AG08395 (cell line): ENCODE results near the gene CCM2.
A peak's percentile ranks its signal among the peaks of the same experiment; 100 is the strongest.
"Not testable (repeated sequence)": the region's sequence is repeated elsewhere in the genome, so short reads cannot be mapped to it uniquely, and the experiment has no call there.

ENCODE experiments used
- DNase-seq: peaks from one replicate; pipeline ENCODE4 v3.0.0; 2012; ENCODE audit warnings: mixed read lengths, low spot score

CCM2 gene

DNA sequence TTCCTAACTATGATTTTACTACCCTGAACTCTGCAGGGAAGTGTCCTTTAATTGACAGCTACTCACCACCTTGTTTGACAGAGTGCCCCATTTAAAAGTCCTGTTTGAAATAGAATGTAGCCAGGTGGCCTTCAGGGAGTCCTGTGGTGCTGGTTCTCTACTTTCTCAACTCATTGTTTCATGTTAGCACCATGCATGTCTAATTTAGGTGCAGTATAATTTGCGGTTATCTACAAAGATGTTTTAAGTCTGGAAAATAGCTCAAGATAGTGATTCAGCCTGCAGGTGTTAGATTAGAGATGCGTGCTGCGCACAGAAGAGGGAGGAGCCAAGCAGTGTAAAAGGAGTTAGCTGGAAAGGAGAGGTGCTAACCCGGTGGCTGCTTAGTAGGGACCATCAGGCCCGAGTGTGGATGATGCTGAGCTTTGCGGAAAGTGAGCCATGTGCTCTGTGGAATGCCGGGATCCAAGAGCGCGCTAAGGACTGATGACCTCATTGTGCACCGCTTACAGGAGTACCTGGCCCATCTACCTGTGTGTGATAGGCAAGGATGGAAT is 1.2 kb downstream of the CCM2 start:
- no peak for DNase-seq

DNA sequence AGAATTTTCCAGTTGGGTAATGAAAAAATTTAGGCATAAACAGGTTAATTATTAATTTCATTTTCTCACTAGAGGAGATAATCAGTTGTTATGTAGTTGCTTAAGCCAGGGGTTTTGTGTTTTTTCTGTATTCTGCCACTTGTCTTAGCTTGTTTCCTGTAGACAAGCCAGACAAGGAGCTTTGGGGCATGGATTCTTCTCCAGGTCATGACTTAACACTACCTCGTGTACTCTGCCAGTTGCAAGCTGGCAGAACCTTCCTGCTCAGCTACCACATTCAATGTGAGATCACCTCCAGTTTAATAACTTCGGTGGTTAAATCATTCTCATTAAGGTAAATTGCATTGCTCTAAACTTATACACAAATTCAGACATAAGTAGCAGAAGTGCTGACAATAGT is 1.8 kb downstream of the CCM2 start:
- DNase-seq = no peak

- DNase-seq = no peak
Measured at GRCh38 chr7:45003789-45004188, 3.8 kb downstream of the CCM2 start.

DNA sequence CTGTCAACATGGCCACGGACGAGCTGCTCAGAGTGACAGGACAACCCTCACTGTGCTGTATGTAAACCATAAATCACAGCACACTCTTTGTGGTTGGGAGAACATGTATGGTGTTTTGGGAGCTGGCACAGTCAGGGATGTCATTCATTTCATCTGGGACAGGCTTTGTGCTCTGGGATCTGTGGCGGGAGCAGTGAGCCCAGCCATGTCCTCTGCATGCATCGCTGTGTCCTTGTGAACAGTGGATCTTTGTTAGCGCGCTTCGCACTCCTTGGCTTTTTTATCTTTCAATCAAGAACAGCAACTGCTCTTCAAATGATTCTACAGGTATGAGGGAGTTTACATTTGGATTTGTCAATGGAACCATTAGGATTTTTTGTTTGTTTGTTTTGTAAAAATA is 7.1 kb downstream of the CCM2 start:
- DNase-seq = no peak

GRCh38 chr7:45007571-45008328 is 7.7 kb downstream of the CCM2 start:
- no peak for DNase-seq

GRCh38 chr7:45013465-45013967 is 13.5 kb downstream of the CCM2 start:
- DNase-seq = no peak

GRCh38 chr7:45015313-45015712 is 15.3 kb downstream of the CCM2 start:
- no peak for DNase-seq

DNA sequence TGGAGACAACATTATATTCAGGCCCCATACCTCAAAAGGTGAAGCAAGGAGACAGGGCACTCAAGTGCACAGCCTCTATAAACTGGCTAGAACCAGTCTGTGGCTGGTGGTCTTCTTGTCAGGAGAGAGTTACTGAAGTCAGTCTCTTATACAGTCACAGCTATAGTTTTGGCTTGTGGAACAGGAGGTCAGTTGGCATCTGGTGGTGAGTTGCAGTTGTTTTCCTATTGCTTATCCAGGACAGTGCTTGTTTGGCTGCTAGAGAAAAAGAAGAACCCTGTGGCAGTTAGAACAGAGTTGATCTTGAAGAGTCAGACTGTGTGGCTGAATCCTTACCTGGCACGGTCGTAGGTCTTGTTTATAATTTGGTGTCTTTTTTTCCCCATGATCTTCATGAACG is 17.3 kb downstream of the CCM2 start:
- no peak for DNase-seq

DNA sequence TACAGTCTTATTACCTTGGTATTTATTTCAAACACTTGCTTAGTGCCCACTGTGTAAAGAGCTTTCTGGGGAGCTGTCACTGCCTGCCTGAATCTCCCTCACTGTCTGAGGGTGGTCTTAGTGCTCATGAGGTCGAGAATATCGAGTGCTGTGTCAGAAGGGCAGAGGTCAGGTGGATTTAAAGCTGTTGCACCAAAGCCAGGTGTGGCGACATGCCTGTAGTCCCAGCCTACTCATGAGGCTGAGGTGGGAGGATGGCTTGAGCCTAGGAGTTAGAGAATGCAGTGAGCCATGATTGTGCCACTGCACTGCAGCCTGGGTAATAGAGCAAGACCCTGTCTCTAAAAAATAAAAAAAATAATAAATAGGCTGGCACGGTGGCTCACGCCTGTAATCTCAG is 20.9 kb downstream of the CCM2 start:
- DNase-seq = no peak

DNA sequence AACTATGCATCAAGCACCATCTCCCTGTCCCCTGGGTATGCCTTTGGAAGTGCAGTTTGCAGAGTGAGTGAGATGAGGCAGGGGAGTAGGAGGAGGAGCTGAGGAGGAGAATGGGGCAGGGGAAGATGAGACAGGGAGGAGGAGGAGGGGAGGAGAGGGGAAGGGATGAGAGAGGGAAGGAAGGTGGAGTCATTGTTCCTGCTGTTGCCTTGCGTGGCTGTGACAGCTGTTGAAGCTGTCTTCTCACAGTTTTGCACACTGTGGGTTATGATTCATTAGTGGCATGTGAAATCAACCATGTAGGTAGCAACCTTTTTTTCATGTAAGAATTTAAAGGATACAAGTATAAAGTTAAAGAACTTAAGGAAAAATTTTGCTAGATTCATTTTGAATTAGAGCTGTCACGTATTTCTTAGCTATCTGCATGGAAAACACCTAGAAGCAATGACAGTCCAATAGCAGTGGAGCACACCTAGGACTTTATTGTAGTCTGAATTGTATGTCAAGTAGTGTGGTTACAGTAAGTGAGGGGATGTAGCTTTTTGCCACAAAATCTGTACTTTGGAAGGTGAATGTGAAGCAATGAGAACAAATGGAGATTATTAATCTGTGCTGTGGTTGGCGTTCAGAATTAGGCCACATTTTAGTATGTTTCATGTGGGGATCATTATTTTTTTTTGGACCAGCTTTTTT is 21.7 kb downstream of the CCM2 start:
- peak; percentile 29 for DNase-seq

GRCh38 chr7:45024126-45024744 is 24.2 kb downstream of the CCM2 start:
- DNase-seq = no peak

- not testable (repeated sequence) for DNase-seq
Measured at GRCh38 chr7:45025473-45025872, 25.5 kb downstream of the CCM2 start.

DNA sequence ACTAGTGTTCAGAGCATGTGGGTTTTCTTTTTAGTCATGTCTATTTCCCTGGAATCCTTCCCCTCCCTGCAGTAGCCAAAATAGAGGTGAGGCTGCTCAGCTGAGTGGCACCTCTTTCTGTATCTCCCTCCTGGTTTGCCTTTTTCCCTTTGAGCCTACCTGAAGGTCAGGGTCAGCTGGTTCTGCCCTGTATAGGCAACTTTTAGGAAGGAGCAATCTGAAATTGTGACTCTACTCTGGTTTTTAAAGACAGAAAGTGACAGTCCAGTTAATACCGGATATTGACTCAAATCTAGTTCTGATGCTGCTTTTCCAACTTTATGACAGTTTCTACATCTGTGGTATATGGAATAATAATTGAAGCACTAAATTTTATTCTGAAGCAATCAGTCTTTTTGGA is 26.0 kb downstream of the CCM2 start:
- no peak for DNase-seq

DNA sequence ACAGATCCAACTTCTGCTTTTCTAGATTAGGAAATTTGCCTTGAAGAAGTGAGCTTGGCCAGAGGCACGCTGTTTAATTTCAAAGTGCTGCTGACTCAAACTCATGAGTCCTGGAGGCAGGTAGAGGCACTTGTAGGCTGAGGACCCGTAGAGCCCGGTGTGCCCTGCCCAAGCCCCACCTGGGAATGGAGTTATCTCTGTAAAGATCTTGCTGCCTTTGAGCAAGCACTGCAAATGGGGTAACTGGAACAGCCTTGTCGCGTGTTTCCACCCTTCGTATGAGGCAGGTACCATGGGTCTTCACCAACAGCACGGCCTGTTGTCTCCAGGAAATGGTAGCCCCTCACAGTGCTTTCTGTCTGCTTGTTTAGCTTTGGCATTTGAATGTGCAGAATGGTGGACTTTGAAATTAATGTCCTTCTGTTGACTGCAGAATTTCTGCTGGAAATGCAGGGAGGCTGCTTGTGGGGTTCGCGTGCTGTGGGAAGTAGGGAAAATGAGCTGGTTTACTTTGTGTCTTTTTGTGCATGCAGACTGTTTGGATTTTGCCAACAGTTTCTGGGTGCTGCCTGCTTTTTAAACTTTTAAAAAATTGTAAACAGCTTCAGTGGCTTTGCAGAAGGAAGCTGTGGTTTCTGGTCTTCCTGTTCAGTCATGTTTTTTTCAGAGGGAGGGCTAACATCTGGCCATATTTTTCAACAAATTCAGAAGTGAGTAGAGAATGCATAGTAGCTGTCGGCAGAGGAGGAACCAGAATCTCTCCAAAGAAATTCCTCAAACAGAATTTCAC is 27.2 kb downstream of the CCM2 start:
- peak; percentile 57 for DNase-seq

DNA sequence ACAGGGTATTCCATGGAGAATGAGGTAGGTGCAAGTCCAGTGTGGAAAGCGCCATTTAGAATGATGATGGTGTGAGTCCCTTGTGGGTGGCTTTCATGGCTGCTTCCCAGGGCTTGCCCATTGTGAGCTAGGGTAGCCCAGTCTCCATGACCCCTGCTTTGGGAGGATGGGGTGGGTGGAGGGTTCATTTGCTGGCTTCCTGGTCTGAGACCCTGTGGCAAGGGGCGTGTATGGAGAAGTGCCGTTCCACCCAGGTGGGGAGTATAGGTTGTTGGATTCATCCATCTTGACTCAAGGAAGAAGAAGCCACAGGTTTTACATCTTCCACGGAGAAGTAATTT is 27.7 kb downstream of the CCM2 start:
- DNase-seq = no peak

- no peak for DNase-seq
Measured at GRCh38 chr7:45028138-45028919, 28.3 kb downstream of the CCM2 start.

DNA sequence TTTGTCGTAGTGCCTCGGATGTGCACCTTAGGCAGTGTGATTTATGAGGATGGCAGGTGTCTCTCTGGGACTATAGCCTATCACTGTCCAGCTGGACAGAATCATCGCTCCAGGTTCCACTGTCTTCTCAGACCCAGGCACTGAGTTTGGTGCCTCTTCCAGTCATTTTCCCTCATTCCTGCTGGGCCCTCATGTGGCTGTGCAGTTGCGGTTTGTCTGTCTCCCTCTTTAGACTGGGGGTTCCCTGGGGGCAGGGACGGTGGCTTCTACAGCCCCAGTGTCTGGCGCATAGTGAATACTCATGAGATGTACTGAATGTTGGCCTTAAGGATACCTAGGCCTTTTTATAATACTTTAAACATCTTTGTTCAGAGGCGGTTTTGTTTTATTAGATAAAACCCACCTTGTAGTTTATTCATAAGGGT is 28.9 kb downstream of the CCM2 start:
- no peak for DNase-seq

DNA sequence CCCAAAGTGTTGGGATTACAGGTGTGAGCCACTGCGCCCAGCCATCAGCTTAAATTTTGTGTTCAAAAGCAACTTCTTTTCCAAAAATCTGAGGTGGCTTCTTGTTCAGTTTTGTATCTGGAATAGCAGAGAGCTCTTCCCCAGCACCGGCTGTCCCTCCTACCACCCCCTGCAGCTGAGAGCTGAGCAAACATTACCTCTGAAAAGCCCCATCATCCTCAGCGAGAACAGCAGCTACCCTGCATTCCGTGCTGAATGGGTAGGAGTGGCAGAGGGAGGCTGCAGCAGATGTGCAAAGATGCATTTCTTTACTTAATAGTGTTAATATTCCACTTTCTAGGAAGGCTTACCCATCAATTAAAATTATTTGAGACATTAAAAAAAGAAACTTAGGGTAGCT is 31.8 kb downstream of the CCM2 start:
- no peak for DNase-seq

DNA sequence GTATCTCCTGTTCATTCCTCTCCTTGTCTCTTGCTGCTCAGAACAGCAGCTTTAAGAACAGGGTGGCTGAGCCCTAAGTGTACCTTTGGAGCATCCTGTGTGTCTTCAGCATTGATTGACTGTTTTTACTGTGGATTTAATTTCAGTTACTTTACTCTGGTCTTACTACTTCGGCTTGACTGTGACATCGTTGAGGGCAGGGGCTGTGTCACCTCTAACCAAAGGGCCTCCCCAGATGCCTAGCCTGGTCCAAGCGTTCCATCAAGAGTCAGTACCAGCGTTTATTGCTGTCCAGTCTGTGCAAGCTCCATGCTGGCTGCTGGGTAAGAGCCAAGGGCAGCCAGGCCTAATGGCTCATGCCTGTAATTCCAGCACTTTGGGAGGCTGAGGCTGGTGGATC is 32.4 kb downstream of the CCM2 start:
- no peak for DNase-seq

DNA sequence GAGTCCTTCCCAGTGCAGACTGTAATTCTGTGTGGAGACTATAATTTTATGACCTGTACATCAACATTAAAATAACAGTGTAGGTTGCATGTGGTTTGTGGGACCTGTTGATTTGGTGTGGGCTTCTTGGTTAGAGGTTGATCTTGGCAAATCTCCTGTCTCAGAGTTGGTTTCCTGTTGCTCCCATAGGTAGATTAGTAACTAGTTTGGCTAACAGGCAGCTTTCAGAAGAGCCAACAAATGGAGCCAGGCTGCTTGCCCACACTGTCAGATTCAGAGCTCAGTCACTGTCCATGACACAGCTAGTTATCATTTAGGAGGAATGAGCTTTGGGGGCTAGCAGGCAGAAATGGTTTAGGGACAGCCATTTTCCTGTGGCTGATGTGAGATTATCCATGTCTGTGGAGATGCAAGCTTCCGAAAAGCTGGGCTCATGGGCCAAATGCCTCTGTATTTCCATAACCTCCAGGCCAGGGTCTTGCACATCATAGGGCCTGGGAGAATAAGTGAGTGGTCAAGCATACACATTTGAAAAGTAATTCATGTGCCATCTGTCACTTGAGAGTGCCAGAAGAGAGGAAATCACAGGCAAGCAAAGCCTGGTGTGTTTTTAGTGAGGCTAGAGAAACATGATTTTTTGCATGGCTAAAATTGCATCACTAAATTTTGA is 33.4 kb downstream of the CCM2 start:
- DNase-seq = peak; percentile 58

DNA sequence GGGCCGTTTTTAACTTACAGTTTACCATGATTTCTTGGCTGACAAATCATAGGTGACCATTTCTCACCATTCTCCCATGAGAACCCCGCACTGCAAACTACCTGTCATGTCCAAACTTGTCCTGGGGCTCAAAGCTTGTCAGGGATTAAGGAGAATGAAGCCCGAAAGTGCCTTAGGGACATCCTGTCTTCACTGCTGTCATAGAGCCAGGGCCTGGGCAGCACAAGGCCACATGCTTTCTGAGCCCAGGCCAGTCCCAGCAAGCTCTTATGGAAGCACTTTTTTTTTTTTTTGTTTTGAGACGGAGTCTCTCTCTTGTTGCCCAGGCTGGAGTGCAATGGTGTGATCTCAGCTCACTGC is 33.9 kb downstream of the CCM2 start:
- DNase-seq = peak; percentile 44
